Testis (tissue), 3 donors: Measurements from ENCODE around the gene ANKRD11. TPM values are rescaled to one million over a fixed set of nuclear protein-coding genes. Genes with fewer than 3 reads are reported as not detected.

Experiments used
- DNase-seq: peaks from one replicate; pipeline ENCODE4 v3.0.0-alpha.2; 2019
- H3K27ac ChIP-seq, 2 donors: fragments of 200-600 bp; sonication (generic); one replicate each; pipeline ENCODE4 v1.5.1; 2019
- H3K27me3 ChIP-seq: fragments of 200-600 bp; sonication (generic); one replicate; pipeline ENCODE4 v1.5.1; 2019
- H3K36me3 ChIP-seq: fragments of 200-600 bp; sonication (generic); one replicate; pipeline ENCODE4 v1.5.1; 2017; ENCODE audit warnings: low read depth; ENCODE audit errors: missing control alignments
- H3K4me1 ChIP-seq: fragments of 200-600 bp; sonication (generic); one replicate; pipeline ENCODE4 v1.5.1; 2019
- H3K4me3 ChIP-seq, 2 donors: fragments of 200-600 bp; sonication (generic); one replicate each; pipeline ENCODE4 v1.5.1; 2017 to 2019
- H3K9me3 ChIP-seq: fragments of 200-600 bp; sonication (generic); one replicate; pipeline ENCODE4 v1.5.1; 2017
- CTCF ChIP-seq, 3 experiments: fragments of 450-650 bp in 2 of 3; fragments of 200-600 bp in 1 of 3; sonication (generic) in 1 of 3; IDR thresholded peaks; one replicate each; pipeline ENCODE4 v1.5.1; 2016 to 2019; ENCODE audit warnings: antibody characterized with exemption in 3 of 3, mild to moderate bottlenecking in 2 of 3, moderate library complexity in 1 of 3
- POLR2A ChIP-seq: fragments of 450-650 bp; IDR thresholded peaks from one replicate; pipeline ENCODE4 v1.6.1; 2017; ENCODE audit warnings: antibody characterized with exemption, mild to moderate bottlenecking, moderate library complexity
- WGBS, 2 donors: methylation state at CpG; one replicate each; pipeline ENCODE4 v1.1.5; 2018; 5-methylcytosine and 5-hydroxymethylcytosine counted together
- intact Hi-C: fragments of 100-400 bp; cut with DNase I; formaldehyde crosslinking; loops from one replicate; pipeline ENCODE4 v1.15.1; 2023; ENCODE audit warnings: low total_unique reads
- polyA plus RNA-seq: library from polyadenylated mRNA; stranded (reverse); fragments of 350-450 nt; fragmentation: Illumina TruSeq; extraction: RNeasy Lipid Tissue Mini Kit (QIAGEN cat#74804); gene quantifications from one replicate; pipeline ENCODE4 v1.2.3, GENCODE V29; 2014; ENCODE audit warnings: low read depth, low replicate concordance; ENCODE audit not compliant: insufficient read depth
- total RNA-seq, 2 donors: library from RNA; depleted of rRNA; stranded (reverse); fragments of >200 nt; gene quantifications; one replicate each; pipeline ENCODE4 v1.2.3, GENCODE V29; 2016

The ANKRD11 gene
- total and polyA plus RNA-seq, 3 donors from 2014 or later, result 49.7 to 187 (median 150) TPM

GRCh38 chr16:89347807-89348206, 142.6 kb downstream of the ANKRD11 start:
- H3K27me3 ChIP-seq, result no peaks in the 10 kb centered on the region
- H3K4me3 ChIP-seq, result no peak overlapping the region
- H3K27ac ChIP-seq, result no peak overlapping the region
- intact Hi-C loops, result no loop called here
- no peaks in the 10 kb centered on the region for H3K9me3 ChIP-seq
- TF ChIP-seq POLR2A, result no peak
- no peak for DNase-seq
- WGBS, 2 donors, result 93 to 95% methylated on average over 4 of the region's 4 CpGs
- peaks cover 12% of the 10 kb centered on the region for H3K4me1 ChIP-seq
- H3K36me3 ChIP-seq, result no peaks in the 10 kb centered on the region

GRCh38 chr16:89346869-89347268, 143.5 kb downstream of the ANKRD11 start:
- H3K27ac ChIP-seq, result no peak overlapping the region
- no peak for DNase-seq
- no peaks in the 10 kb centered on the region for H3K36me3 ChIP-seq
- peaks cover 12% of the 10 kb centered on the region for H3K4me1 ChIP-seq
- no peaks in the 10 kb centered on the region for H3K27me3 ChIP-seq
- WGBS, 2 donors, result 83 to 87% methylated on average over 9 of the region's 9 CpGs
- TF ChIP-seq POLR2A (no peak), CTCF (IDR thresholded peaks at IDR 0.05) (no peak)
- intact Hi-C loops, result no loop called here
- no peak overlapping the region for H3K4me3 ChIP-seq
- no peaks in the 10 kb centered on the region for H3K9me3 ChIP-seq

GRCh38 chr16:89345642-89346150, 144.7 kb downstream of the ANKRD11 start:
- DNase-seq, result no peak
- H3K27ac ChIP-seq, result no peak overlapping the region
- 80 to 88% methylated on average over 9 of the region's 9 CpGs for WGBS, 2 donors

GRCh38 chr16:89344846-89345611, 145.3 kb downstream of the ANKRD11 start:
- no peak for DNase-seq
- H3K27me3 ChIP-seq, result no peaks in the 10 kb centered on the region
- 49 to 61% methylated on average over 20 of the region's 20 CpGs for WGBS, 2 donors
- TF ChIP-seq CTCF (IDR thresholded peaks at IDR 0.05), result no peak
- TF ChIP-seq POLR2A, result no peak
- no peak overlapping the region for H3K4me3 ChIP-seq
- H3K36me3 ChIP-seq, result no peaks in the 10 kb centered on the region
- H3K4me1 ChIP-seq, result peaks cover 12% of the 10 kb centered on the region
- no peaks in the 10 kb centered on the region for H3K9me3 ChIP-seq
- no peak overlapping the region for H3K27ac ChIP-seq
- intact Hi-C loops, result no loop called here

More at GRCh38 chr16:89345642-89346150, 144.7 kb downstream of the ANKRD11 start:
- H3K4me1 ChIP-seq, result peaks cover 12% of the 10 kb centered on the region
- H3K36me3 ChIP-seq, result no peaks in the 10 kb centered on the region
- intact Hi-C loops, result no loop called here
- no peaks in the 10 kb centered on the region for H3K9me3 ChIP-seq
- no peak for TF ChIP-seq CTCF (IDR thresholded peaks at IDR 0.05)
- TF ChIP-seq POLR2A, result no peak
- H3K4me3 ChIP-seq, result no peak overlapping the region
- H3K27me3 ChIP-seq, result no peaks in the 10 kb centered on the region

GRCh38 chr16:89344458-89344834, 145.9 kb downstream of the ANKRD11 start:
- TF ChIP-seq CTCF (IDR thresholded peaks at IDR 0.05) (no peak), POLR2A (no peak)
- intact Hi-C loops, result no loop called here

More at GRCh38 chr16:89344458-89344834, 145.9 kb downstream of the ANKRD11 start:
- Histone ChIP-seq H3K36me3 (no peaks in the 10 kb centered on the region), H3K27me3 (no peaks in the 10 kb centered on the region), H3K27ac (no peak overlapping the region), H3K4me3 (no peak overlapping the region), H3K4me1 (peaks cover 12% of the 10 kb centered on the region), H3K9me3 (no peaks in the 10 kb centered on the region)
- 42 to 54% methylated on average over 14 to 15 of the region's 15 CpGs for WGBS, 2 donors
- DNase-seq, result no peak
